Lower lobe of right lung (tissue), 2 donors: ENCODE results near the gene AKAP6. TPM values are rescaled to one million over a fixed set of nuclear protein-coding genes. Genes with fewer than 3 reads are reported as not detected.
A peak's percentile ranks its signal among the peaks of the same experiment; 100 is the strongest.

Source experiments
- ATAC-seq, 2 donors: fragments of 200-7000 bp; cut with Tn5 transposase; one replicate each; pipeline ENCODE4 v1.9.1; 2020 to 2022; ENCODE audit warnings: mild to moderate bottlenecking in 2 of 2, moderate library complexity in 2 of 2
- DNase-seq: peaks from one replicate; pipeline ENCODE4 v3.0.0-alpha.2; 2020
- H3K27ac ChIP-seq: fragments of 200-600 bp; one replicate; pipeline ENCODE4 v1.8.0; 2022
- H3K27me3 ChIP-seq: fragments of 200-600 bp; one replicate; pipeline ENCODE4 v1.8.0; 2022; ENCODE audit warnings: low read depth
- H3K36me3 ChIP-seq: fragments of 200-600 bp; one replicate; pipeline ENCODE4 v1.8.0; 2022; ENCODE audit warnings: mild to moderate bottlenecking
- H3K4me1 ChIP-seq: fragments of 200-600 bp; one replicate; pipeline ENCODE4 v1.8.0; 2022
- H3K4me3 ChIP-seq: fragments of 200-600 bp; one replicate; pipeline ENCODE4 v1.8.0; 2022; ENCODE audit warnings: mild to moderate bottlenecking
- H3K9me3 ChIP-seq: fragments of 200-600 bp; one replicate; pipeline ENCODE4 v1.8.0; 2022
- CTCF ChIP-seq: fragments of 200-600 bp; IDR thresholded peaks from one replicate; pipeline ENCODE4 v1.8.0; 2022; ENCODE audit warnings: antibody characterized with exemption, mild to moderate bottlenecking
- intact Hi-C: fragments of 100-400 bp; cut with DNase I; formaldehyde crosslinking; loops from one replicate; pipeline ENCODE4 v1.11.0; 2022
- total RNA-seq: library from RNA; stranded (reverse); fragmentation: NEBNext Ultra II Directional; extraction: Animal tissue kit (Norgen Biotek cat#: 25700); gene quantifications from one replicate; pipeline ENCODE4 v1.2.1, GENCODE V29; 2021
- donor health status: DM: no; HTN: yes; CAD: no; lungs with severe emphysema.

The AKAP6 gene
- total RNA-seq, 1 donor from 2014 or later = 8.6 TPM

DNA sequence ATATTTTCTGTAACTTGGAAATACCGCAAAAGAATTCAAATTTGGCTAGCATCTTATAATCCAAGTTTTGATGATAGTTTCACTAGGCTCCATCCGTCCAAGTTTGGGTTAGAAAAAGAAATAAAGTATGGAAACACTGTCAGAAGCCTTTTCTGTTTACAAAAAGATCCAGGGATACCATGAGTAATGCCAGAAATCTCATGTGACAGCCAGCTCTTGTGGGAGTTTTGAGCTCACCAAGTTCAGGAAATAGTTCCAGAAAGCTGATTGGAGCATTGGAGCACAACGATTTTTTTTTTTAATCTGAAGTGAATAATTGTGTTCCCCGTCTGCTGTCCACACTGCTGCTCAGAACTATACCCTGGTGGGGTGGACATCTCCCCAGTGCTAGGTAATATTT, 379.9 kb downstream of the AKAP6 start:
- H3K9me3 ChIP-seq = no peaks in the 10 kb centered on the region
- H3K36me3 ChIP-seq = no peaks in the 10 kb centered on the region
- ATAC-seq = peak; percentile 30 to 63
- peak overlapping the region; percentile 20 for H3K27ac ChIP-seq
- H3K4me1 ChIP-seq = peaks cover 17% of the 10 kb centered on the region
- no peaks in the 10 kb centered on the region for H3K27me3 ChIP-seq
- TF ChIP-seq CTCF = no peak
- intact Hi-C loops = no loop called here
- no peak for DNase-seq
- no peak overlapping the region for H3K4me3 ChIP-seq

DNA sequence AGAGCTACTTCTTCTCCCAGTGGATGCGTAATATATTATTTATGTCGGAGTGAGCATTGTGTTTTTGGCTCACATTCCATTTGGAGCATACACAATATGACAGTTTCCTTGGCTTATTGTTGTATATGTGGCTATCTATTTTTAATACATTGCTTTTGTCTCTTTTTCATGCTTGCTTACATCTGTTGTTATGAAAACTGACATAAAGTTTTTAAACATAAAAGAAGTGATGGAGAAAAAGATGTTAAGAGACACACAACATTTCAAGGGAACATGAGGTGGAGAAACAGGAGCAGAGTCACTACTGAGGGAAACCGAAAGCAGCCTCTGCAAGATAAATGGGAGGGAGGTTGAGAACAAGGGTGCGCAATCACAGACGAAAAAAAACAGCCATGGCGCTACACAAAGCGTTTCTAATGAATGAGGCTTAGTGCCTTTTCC, 381.2 kb downstream of the AKAP6 start:
- DNase-seq (no peak), ATAC-seq (no peak)
- H3K36me3 ChIP-seq = no peaks in the 10 kb centered on the region
- H3K27me3 ChIP-seq = no peaks in the 10 kb centered on the region
- H3K4me3 ChIP-seq = no peak overlapping the region
- intact Hi-C loops = no loop called here
- no peak overlapping the region for H3K27ac ChIP-seq
- TF ChIP-seq CTCF = no peak
- peaks cover 17% of the 10 kb centered on the region for H3K4me1 ChIP-seq
- H3K9me3 ChIP-seq = no peaks in the 10 kb centered on the region

- ATAC-seq = no peak
- H3K36me3 ChIP-seq = no peaks in the 10 kb centered on the region
Measured at GRCh38 chr14:32710731-32711680, 381.9 kb downstream of the AKAP6 start.

DNA sequence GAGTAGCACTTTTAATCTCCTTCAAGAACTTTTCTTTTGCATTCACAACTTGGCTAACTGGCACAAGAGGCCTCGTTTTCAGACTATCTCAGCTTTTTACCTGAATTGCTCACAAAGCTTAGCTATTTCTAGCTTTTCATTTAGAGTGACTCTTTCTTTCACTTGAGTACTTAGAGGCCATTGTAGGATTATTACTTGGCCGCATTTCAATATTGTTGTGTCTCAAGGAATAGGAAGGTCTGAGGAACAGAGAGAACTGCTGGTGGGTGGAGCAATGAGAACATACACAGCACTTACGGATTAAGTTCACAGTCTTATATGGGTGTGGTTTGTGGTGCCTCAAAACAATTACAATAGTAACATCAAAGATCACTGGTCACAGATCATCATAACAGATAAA, 384.8 kb downstream of the AKAP6 start:
- ATAC-seq = no peak
- Histone ChIP-seq H3K27ac (no peak overlapping the region), H3K27me3 (no peaks in the 10 kb centered on the region), H3K36me3 (no peaks in the 10 kb centered on the region), H3K4me3 (no peak overlapping the region), H3K4me1 (peaks cover 12% of the 10 kb centered on the region), H3K9me3 (no peaks in the 10 kb centered on the region)
- TF ChIP-seq CTCF = no peak
- intact Hi-C loops = no loop called here
- DNase-seq = no peak

More at GRCh38 chr14:32710731-32711680, 381.9 kb downstream of the AKAP6 start:
- TF ChIP-seq CTCF = peak; percentile 44
- Histone ChIP-seq H3K9me3 (no peaks in the 10 kb centered on the region), H3K4me3 (no peak overlapping the region), H3K27ac (no peak overlapping the region), H3K4me1 (peaks cover 17% of the 10 kb centered on the region), H3K27me3 (no peaks in the 10 kb centered on the region)
- intact Hi-C loops = no loop called here
- DNase-seq = no peak

GRCh38 chr14:32719601-32720000, 390.5 kb downstream of the AKAP6 start:
- intact Hi-C loops = no loop called here
- Histone ChIP-seq H3K36me3 (no peaks in the 10 kb centered on the region), H3K27ac (no peak overlapping the region), H3K27me3 (no peaks in the 10 kb centered on the region), H3K4me1 (no peaks in the 10 kb centered on the region), H3K4me3 (no peak overlapping the region), H3K9me3 (no peaks in the 10 kb centered on the region)
- TF ChIP-seq CTCF = no peak
- no peak for DNase-seq
- ATAC-seq = no peak
